ENCODE data around the gene ADAMTS17.

GRCh38 chr15:100253640-100254039 is 88.1 kb downstream of the ADAMTS17 start:
- TF ChIP-seq CTCF (conservative IDR thresholded peaks at IDR 0.05) (no peak), EZH2 (IDR thresholded peaks at IDR 0.05; ENCODE audit: low read depth) (no peak)
